Body of pancreas (tissue), 4 donors: ENCODE data around the gene CYP11A1.
"Not testable (repeated sequence)": the region's sequence is repeated elsewhere in the genome, so short reads cannot be mapped to it uniquely, and the experiment has no call there.

Experiments used
- POLR2A ChIP-seq, 3 donors: fragments of 450-650 bp; IDR thresholded peaks; one replicate each; pipeline ENCODE4 v1.6.1; 2016; ENCODE audit warnings: antibody characterized with exemption in 3 of 3, mild to moderate bottlenecking in 2 of 3
- TF ChIP-seq, protein P1 (sequence below), 7 experiments: fragments of 450-650 bp in 4 of 7; fragments of 200-600 bp in 3 of 7; sonication (generic) in 3 of 7; IDR thresholded peaks; one replicate each; pipeline ENCODE4 v1.5.1; 2016 to 2019; ENCODE audit warnings: antibody characterized with exemption in 7 of 7

DNA sequence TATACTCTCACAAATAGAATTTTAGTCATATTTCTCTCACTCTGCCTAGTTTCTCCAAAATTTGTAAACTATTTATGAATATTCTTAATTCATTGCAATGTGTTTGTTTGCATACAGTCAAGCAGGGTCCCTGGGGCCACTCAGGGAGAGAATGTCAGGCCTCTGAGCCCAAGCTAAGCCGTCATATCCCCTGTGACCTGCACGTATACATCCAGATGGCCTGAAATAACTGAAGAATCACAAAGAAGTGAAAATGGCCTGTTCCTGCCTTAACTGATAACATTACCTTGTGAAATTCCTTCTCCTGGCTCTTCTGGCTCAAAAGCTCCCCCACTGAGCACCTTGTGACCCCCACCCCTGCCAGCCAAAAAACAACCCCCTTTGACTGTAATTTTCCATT, 13.5 kb downstream of the CYP11A1 start:
- TF ChIP-seq, protein P1, sequence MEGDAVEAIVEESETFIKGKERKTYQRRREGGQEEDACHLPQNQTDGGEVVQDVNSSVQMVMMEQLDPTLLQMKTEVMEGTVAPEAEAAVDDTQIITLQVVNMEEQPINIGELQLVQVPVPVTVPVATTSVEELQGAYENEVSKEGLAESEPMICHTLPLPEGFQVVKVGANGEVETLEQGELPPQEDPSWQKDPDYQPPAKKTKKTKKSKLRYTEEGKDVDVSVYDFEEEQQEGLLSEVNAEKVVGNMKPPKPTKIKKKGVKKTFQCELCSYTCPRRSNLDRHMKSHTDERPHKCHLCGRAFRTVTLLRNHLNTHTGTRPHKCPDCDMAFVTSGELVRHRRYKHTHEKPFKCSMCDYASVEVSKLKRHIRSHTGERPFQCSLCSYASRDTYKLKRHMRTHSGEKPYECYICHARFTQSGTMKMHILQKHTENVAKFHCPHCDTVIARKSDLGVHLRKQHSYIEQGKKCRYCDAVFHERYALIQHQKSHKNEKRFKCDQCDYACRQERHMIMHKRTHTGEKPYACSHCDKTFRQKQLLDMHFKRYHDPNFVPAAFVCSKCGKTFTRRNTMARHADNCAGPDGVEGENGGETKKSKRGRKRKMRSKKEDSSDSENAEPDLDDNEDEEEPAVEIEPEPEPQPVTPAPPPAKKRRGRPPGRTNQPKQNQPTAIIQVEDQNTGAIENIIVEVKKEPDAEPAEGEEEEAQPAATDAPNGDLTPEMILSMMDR (IDR thresholded peaks at IDR 0.05) = not testable (repeated sequence)
- TF ChIP-seq POLR2A (IDR thresholded peaks at IDR 0.05) = not testable (repeated sequence)
